GM13977 (cell line): ENCODE measurements around the gene FRMD4A.

Experiments used
- DNase-seq: peaks from one replicate; pipeline ENCODE4 v3.0.0; 2012; ENCODE audit warnings: low spot score
- CTCF ChIP-seq: IDR thresholded peaks from 2 replicates; pipeline ENCODE4 v1.5.1; 2012; ENCODE audit warnings: mild to moderate bottlenecking, control low read depth; ENCODE audit not compliant: insufficient read depth; ENCODE audit errors: extremely low read depth, missing control alignments
- in situ Hi-C: fragments of 300-500 bp; cut with MboI; formaldehyde crosslinking; loops from one replicate; pipeline ENCODE4 v1.12.0; 2022; ENCODE audit warnings: low sequenced_read_pairs, low pct_unique_long_range_greater_than_20kb, mixed read lengths, inconsistent platforms; ENCODE audit not compliant: unreplicated experiment

FRMD4A gene

GRCh38 chr10:14345262-14345661 lies 14.5 kb upstream of the FRMD4A start:
- DNase-seq = no peak
- in situ Hi-C loops = no loop called here

GRCh38 chr10:14340051-14340744 lies 9.5 kb upstream of the FRMD4A start:
- in situ Hi-C loops = no loop called here
- DNase-seq = no peak
- TF ChIP-seq CTCF = no peak

More at GRCh38 chr10:14345262-14345661, 14.5 kb upstream of the FRMD4A start:
- TF ChIP-seq CTCF = no peak

- TF ChIP-seq CTCF = no peak
- in situ Hi-C loops = no loop called here
- DNase-seq = no peak
These were observed 6.0 kb upstream of the FRMD4A start for GRCh38 chr10:14336736-14337135.

GRCh38 chr10:14334771-14335170 lies 4.0 kb upstream of the FRMD4A start:
- in situ Hi-C loops = no loop called here
- no peak for TF ChIP-seq CTCF
- DNase-seq = no peak

GRCh38 chr10:14333606-14334005 lies 2.9 kb upstream of the FRMD4A start:
- no peak for DNase-seq
- in situ Hi-C loops = no loop called here
- TF ChIP-seq CTCF = no peak

- in situ Hi-C loops = no loop called here
- TF ChIP-seq CTCF = no peak
These were observed 2.2 kb upstream of the FRMD4A start for GRCh38 chr10:14332903-14333302.

More at GRCh38 chr10:14332903-14333302, 2.2 kb upstream of the FRMD4A start:
- no peak for DNase-seq
